ENCODE results near the gene NECTIN4. TPM values are rescaled to one million over a fixed set of nuclear protein-coding genes. Genes with fewer than 3 reads are reported as not detected.

The NECTIN4 gene
- polyA plus RNA-seq, 3 donors = 0.07 TPM; not detected in 1

GRCh38 chr1:161047436-161048420, 41.6 kb downstream of the NECTIN4 start:
- H3K4me2 ChIP-seq (replicated peaks; ENCODE audit: extremely low read depth, low read length, poor library complexity, severe bottlenecking) = peak overlapping the region; percentile 96
- H3K27ac Mint-ChIP-seq = peak overlapping the region; percentile 99 to 100 (median 100)

More at GRCh38 chr1:161047436-161048420, 41.6 kb downstream of the NECTIN4 start:
- Mint-ChIP-seq H3K4me1 (peaks cover 66% of the 10 kb centered on the region), H3K36me3 (peaks cover 59 to 73% of the 10 kb centered on the region in 2 donors), H3K27me3 (ENCODE audit: low read depth in 3 of 3) (no peaks in the 10 kb centered on the region), H3K4me3 (peak overlapping the region; percentile 31 to 99), H3K9me3 (no peaks in the 10 kb centered on the region)
- Histone ChIP-seq H3K9ac (ENCODE audit: insufficient read depth, low read length, poor library complexity, severe bottlenecking) (peak overlapping the region; percentile 84), H4K20me1 (ENCODE audit: insufficient read depth, low read length) (peaks cover 44% of the 10 kb centered on the region), H3K27ac (ENCODE audit: low read depth in 1 of 2, low read length in 2 of 2) (peak overlapping the region; percentile 88 to 99), H3K9me3 (replicated peaks in 1 of 2; ENCODE audit: control insufficient read depth in 1 of 2, insufficient read depth in 1 of 2, low read length in 2 of 2) (no peaks in the 10 kb centered on the region), H3K79me2 (ENCODE audit: insufficient read depth, low read length) (peaks cover 64% of the 10 kb centered on the region), H2AFZ (ENCODE audit: insufficient read depth, low read depth, low read length, poor library complexity, severe bottlenecking) (no peak overlapping the region), H3K4me1 (ENCODE audit: control insufficient read depth in 1 of 2, insufficient read depth in 2 of 2, low read length in 2 of 2) (peaks cover 50 to 70% of the 10 kb centered on the region in 2 donors), H3K36me3 (replicated peaks in 1 of 2; ENCODE audit: control insufficient read depth in 1 of 2, insufficient read depth in 2 of 2, low read length in 2 of 2) (peaks cover 55 to 65% of the 10 kb centered on the region in 2 donors), H3K4me3 (replicated peaks in 1 of 3; ENCODE audit: low read depth in 2 of 3, low read length in 3 of 3) (peak overlapping the region in 1 of 3 experiments; percentile 96), H3K27me3 (ENCODE audit: control insufficient read depth in 2 of 2, insufficient read depth in 2 of 2, low read length in 2 of 2) (no peaks in the 10 kb centered on the region)
- intact Hi-C loops (cut with micrococcal nuclease) = loop anchor here (1.0 to 5.0 kb wide), 3 partner anchors 19 to 90 kb away; partner anchors contain the start of gene ARHGAP30 (in 1 of the 2)
- 97% methylated on average over 14 of the region's 18 CpGs for WGBS (ENCODE audit: insufficient coverage)
- no peak for TF ChIP-seq CTCF (IDR thresholded peaks at IDR 0.05)
- DNase-seq = peak in 1 of 3 donors; percentile 14

Data from CD14-positive monocyte (primary cell).